ENCODE measurements around the gene C10orf105.

C10orf105 gene

DNA sequence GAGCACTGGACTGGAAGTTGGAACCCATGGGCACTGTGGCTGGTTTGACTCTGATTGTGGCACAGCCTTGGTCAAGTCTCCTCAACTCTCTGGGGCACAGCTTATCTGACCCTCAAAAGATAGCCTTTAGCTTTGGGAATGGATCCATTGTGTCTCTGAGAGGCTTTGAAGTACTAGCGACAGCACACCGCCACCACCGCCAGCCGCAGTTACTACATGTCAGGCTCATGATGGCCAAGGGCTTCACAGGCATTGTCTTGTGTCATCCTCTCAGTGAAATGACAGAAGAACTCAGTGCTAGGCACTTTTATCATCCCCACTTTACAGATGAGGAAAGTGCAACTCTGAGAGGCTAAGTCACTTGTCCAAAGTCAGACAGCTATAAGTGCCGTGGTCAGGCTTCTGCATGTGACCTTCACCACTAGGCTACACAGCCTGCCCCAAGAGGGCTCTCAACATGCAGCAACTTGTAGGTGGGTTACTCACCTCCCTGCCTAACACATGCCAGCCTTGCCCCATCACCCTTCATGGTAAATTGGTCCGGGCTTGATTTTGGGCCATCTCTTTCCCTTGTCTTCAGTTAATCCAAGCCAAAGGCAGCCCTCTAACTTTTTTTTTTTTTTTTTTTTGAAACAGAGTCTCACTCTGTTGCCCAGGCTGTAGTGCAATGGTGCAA, 44.1 kb downstream of the C10orf105 start:
- no peak for DNase-seq (ENCODE audit: low spot score)

- DNase-seq (ENCODE audit: low spot score), result no peak
Measured at GRCh38 chr10:71671994-71672946, 47.3 kb downstream of the C10orf105 start.

DNA sequence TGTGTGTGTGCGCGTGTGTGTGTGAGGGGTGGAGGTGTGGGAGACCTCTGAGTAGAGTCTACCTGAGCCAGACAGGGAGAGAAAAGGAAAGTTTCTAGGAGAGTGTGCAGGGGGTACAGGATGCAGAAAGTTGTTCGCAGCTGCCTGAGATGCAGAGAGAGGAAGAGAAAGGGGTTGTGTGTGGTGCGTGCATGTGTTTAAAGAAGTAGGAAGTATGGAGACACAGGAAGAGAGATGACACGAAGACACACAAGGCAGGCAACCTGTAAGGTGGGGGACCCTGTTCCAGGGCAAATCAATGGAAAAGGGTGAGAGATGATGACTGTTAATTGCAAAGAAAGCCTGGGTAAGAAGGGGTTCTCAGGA, 52.2 kb downstream of the C10orf105 start:
- no peak for DNase-seq (ENCODE audit: low spot score)

DNA sequence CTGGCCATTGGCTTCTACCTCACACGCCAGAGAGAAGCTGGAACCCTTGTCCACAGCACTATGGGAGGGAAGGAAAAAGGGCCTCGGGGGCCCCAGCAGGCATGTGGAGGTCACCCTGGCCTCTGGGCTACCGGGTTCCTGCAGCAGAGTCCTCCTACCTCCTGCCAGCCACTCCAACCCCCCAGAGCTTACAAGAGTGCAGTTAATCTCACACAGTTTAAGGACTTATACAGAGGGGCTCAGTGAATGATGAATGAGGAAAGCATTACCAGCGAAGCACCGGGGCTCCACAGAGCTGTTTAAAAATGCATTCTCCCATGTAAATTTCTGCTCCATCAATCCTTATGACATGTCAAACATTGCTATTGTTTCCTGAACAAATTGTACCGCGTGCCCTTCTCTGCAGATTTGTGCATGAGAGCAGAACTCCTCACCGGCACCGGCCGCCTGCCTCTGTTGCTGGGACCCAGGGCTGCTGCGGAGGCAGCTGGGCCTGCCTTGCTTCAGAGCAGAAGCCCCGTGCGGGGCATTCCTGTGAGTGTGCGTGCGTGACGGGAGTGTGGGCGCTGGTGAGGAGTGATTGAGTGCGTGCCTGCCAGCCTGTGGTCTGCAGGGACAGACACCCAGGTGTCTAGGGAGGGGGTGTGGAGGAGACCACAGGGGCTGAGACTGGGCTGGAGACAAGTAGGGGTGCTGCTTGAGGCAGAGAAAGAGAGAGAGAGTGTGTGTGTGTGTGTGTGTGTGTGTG, 52.8 kb downstream of the C10orf105 start:
- DNase-seq (ENCODE audit: low spot score), result no peak

- no peak for DNase-seq (ENCODE audit: low spot score)
Measured at GRCh38 chr10:71665456-71665855, 54.1 kb downstream of the C10orf105 start.

- no peak for DNase-seq (ENCODE audit: low spot score)
Measured at GRCh38 chr10:71664585-71664984, 55.0 kb downstream of the C10orf105 start.

- no peak for DNase-seq (ENCODE audit: low spot score)
Measured at GRCh38 chr10:71663311-71663710, 56.3 kb downstream of the C10orf105 start.

GRCh38 chr10:71661779-71662336, 57.7 kb downstream of the C10orf105 start:
- no peak for DNase-seq (ENCODE audit: low spot score)
